ENCODE data around the gene NRSN1. TPM values are rescaled to one million over a fixed set of nuclear protein-coding genes. Genes with fewer than 3 reads are reported as not detected.

Gene NRSN1
- total and polyA plus RNA-seq, 2 experiments from 2014 or later, result 0.68 to 1.5 TPM

- TF ChIP-seq ZNF462 (CRISPR knock-in tag; IDR thresholded peaks at IDR 0.05) (no peak), CTCF (conservative IDR thresholded peaks at IDR 0.05; ENCODE audit: low read depth in 2 of 2) (no peak), EZH2 (IDR thresholded peaks at IDR 0.05; ENCODE audit: low read depth, unreplicated experiment) (no peak), ZNF114 (CRISPR knock-in tag; IDR thresholded peaks at IDR 0.05) (no peak), ZNF331 (CRISPR knock-in tag; IDR thresholded peaks at IDR 0.05; ENCODE audit: low read depth) (no peak)
Measured at GRCh38 chr6:24099181-24099580, 26.8 kb upstream of the NRSN1 start (continued).

- no peaks in the 10 kb centered on the region for H3K36me3 ChIP-seq (ENCODE audit: insufficient read depth)
- H3K9me3 Mint-ChIP-seq, result no peaks in the 10 kb centered on the region
- peaks cover 2% of the 10 kb centered on the region for H3K27me3 Mint-ChIP-seq (ENCODE audit: insufficient read depth, low read depth, poor library complexity)
- H3K27me3 ChIP-seq (ENCODE audit: insufficient read depth), result no peaks in the 10 kb centered on the region
- TF ChIP-seq EZH2 (IDR thresholded peaks at IDR 0.05; ENCODE audit: low read depth, unreplicated experiment), result no peak
- TF ChIP-seq JUNB (IDR thresholded peaks at IDR 0.05; ENCODE audit: unreplicated experiment), result no peak
- no peak for TF ChIP-seq EZH2phosphoT487 (IDR thresholded peaks at IDR 0.05; ENCODE audit: unreplicated experiment)
- no peak for TF ChIP-seq CREB1 (CRISPR knock-in tag; IDR thresholded peaks at IDR 0.05; ENCODE audit: low read depth)
- no peak for TF ChIP-seq ZNF331 (CRISPR knock-in tag; IDR thresholded peaks at IDR 0.05; ENCODE audit: low read depth)
- TF ChIP-seq STAT1 (IDR thresholded peaks at IDR 0.05; ENCODE audit: unreplicated experiment), result no peak
- no peaks in the 10 kb centered on the region for H3K4me1 ChIP-seq (ENCODE audit: insufficient read depth)
- no peak for DNase-seq (ENCODE audit: low spot score)
- no peak overlapping the region for H3K4me3 ChIP-seq
- no peaks in the 10 kb centered on the region for H3K4me1 Mint-ChIP-seq
- no peak overlapping the region for H3K4me3 Mint-ChIP-seq
- no peaks in the 10 kb centered on the region for H4K20me1 ChIP-seq (replicated peaks; ENCODE audit: insufficient read depth)
- H3K27ac Mint-ChIP-seq, result no peak overlapping the region
- no peak overlapping the region for H3K4me2 ChIP-seq
- H3F3A ChIP-seq (replicated peaks; ENCODE audit: low read depth), result no peaks in the 10 kb centered on the region
- no peaks in the 10 kb centered on the region for H3K36me3 Mint-ChIP-seq (ENCODE audit: low read depth)
- 0 out of 2 replicates have a peak overlapping the region, but pooled peaks have one; percentile 56 for H2AFZ ChIP-seq
- ATAC-seq, result no peak
- no peak overlapping the region for H3K27ac ChIP-seq (ENCODE audit: low read depth)
- no peaks in the 10 kb centered on the region for H3K9me2 ChIP-seq (ENCODE audit: insufficient read depth)
- H3K79me2 ChIP-seq (replicated peaks; ENCODE audit: insufficient read depth), result no peaks in the 10 kb centered on the region
Measured at GRCh38 chr6:24100024-24100769, 25.8 kb upstream of the NRSN1 start.
